Fibroblast of skin of right biceps (primary cell): ENCODE results near the gene ACRBP.
"Not testable (repeated sequence)": the region's sequence is repeated elsewhere in the genome, so short reads cannot be mapped to it uniquely, and the experiment has no call there.

ENCODE experiments used
- DNase-seq: peaks from one replicate; pipeline ENCODE4 v3.0.0-alpha.2; 2013

The ACRBP gene

DNA sequence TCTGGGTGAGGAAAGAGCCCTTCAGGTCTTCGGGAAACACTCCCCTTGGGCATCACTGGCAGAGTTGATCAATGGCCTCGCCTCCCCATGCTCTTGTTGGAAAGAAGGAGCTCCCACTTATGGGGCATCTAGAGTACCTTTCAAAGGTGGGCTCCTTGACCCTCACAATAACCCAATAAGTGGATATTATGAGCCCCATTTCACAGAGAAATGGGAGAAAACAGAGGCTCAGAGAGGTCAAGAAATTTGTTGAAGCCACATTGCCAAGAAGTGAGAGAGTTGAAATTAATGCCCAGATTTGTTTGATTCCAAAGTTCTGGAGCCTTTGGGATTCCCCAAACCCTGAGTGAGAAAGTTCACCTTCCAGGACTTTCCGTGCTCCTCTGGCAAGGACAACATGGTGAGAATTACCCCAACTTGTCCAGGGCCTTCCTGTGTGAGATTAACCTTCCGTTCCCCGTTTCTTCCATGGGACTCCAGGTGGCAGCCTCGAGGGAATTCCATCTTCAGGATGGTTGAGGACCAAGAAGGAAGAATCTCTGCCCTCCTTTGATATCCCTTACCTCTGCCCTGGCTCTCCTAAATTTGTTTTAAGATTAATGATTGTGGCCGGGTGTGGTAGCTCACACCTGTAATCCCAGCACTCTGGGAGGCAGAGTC is 32.6 kb downstream of the ACRBP start:
- DNase-seq = peak; percentile 35

DNA sequence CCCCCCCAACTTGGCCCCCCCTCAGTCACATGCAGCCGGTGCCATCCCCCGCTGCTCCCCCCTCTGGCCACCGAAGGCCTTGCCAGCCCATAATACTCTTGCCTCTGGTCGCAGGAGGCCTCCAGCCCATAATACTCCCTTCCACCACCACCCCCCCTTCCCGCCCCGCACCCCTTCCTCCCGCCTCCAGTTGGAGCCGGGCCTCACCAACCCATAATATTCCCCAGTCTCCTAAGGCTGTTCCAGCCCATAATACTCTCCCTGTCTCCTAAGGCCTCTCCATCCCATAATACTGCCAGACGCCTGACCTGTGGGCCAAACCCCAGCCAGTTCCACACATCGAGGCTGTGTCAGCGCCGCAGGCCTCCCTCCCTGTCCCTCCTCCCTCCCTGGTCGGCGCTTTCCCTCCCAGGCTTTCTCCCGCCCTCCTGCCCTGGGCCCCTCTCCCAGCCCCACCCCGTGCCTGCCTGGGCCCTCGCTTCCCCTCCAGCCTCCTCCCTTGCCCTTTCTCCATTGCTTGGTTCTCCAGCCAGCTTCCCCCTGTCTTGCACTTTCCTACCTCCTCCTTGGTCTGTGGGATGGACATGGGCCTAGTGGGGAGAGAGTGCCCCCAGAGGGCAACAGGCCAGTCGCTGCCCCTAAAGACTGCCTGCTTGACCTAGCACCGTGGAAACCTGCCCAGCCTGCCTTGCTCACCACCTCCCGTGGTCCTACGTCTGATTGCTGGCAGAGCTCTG is 33.3 kb downstream of the ACRBP start:
- peak; percentile 95 for DNase-seq

DNA sequence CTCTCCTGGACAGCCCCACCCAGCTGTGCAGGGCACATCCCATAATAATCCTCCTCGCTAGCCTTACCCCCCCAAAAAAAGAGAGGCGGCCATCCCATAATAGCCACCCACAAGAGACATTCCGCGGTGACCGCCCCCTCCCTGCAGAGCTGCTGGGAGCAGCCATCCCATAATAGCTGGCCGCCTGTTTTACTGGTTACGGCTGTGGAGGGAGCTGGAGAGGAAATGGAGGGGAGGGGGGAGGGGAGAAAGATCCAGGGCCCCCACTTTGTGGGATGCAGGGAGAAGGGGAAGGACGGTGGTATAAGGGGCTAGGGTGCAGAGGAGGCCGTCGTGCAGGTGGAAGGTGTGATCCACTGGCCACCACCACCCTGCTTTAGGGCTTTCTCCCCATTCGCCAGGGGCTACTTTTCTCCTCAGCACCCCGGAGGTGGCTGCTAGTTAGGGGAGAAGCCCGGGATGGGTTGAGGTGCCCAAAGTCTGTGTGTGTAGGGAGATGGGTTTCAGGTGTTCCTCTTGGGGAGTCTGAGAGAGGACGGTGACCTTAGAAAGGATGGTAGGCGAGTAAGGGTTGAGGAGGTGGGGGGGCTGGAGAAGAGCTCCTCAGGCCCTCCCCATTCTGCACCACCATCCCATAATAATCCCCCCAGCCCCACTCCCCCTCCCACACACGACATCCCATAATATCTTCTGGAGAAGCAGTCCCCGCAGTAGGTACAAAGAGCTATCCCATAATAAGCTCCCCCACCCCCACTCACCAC is 34.0 kb downstream of the ACRBP start:
- DNase-seq = peak; percentile 84

DNA sequence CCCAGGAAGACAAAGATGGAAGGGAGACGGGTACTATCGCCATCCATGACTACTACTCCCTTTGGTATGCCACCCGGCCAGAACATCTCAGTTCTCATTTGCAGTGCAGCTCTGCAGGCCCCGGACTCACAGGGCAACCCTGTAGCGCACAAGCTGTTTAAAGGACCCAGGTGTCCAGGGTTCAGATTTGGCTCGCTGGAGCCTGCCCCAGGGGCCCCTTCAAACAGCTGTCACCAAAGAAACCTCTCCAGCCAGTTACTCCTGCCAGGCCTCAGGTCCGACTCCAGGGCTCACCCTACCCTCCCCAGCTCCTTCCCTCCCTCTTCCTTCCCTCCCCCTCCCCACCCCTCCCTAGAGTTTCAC is 34.6 kb downstream of the ACRBP start:
- DNase-seq = no peak

DNA sequence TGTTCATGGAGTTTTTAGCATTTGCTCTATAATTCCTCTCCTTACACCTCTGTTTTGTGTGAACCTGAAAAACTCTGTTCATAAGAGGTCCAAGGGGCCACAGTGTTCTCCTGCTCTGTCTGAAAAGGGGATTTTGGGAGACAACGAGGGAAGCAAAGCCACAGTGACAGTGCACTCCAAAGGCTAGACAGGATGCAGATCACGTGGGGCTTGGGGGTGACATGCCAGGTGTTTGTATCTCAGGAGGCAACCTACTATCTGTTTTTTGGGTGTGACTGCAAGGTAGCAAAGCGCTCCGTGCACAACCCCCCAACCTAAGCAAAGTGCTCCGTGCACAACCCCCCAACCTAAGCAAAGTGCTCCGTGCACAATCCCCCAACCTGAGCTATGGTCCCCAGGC is 35.0 kb downstream of the ACRBP start:
- no peak for DNase-seq

DNA sequence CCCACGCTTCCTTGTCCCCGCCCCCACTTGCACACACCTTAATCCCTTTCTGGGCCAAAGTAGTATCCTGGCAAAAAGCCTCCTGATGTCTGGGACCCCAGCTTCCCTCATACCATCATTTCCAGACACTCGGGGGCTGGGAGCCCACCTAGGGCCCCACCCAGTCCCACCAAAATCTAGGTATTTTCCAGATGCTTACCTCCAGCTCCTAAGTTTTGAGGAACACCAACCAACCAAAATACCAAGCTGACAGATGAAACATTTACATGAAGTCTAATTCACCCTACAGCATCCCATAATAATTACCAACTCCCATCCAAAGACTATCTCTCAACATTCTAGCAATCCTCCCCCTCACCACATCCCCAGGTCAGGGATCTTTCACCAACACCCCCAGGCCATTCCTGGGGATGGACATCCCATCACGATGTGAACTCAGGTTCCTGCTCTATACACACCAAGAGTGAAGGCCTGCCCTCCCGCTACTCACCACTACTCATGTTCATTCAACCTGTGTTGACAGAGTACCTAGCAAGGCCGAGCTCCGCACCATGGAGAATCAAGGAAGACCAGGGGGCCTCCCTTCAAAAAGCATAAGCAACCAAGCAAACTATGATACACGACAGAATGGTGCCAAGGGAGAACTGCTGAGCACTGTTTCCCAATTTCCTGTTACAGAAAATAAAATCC is 38.5 kb downstream of the ACRBP start:
- no peak for DNase-seq

DNA sequence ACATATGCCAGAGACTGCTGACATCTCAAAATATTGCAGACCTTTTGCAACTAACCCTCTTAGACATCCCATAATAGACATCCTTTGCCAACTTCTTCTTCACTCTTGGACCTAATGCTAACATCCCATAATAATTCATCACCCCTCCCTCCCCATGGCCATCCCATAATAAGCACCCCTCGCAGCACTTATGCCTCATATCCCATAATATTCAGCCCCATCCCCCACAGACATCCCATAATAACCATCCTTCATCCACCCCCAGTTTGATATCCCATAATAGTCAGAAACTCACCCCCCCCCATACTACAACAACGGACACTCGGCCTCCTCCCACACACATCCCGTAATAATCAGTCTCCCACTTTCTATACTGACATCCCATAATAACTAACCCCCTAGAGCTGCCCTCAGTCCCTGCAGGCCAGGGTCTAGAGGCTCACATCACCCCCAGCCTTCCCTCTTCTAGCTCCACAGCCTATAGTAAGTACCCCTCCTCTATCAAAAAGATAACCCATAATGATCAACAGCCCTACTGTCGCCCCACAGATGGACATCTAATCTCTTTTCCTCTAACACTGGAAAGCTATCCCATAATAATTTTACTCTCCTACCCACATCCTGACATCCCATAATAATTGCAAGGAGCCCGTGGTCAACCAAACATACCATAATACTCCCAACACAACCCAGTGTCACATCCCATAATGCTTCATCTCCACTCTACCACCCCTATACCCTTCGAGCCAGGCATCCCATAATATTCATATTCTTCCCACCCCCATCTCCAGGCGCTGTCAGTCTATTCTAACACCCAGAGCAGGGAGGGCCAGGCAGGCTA is 39.3 kb downstream of the ACRBP start:
- peak; percentile 67 for DNase-seq

DNA sequence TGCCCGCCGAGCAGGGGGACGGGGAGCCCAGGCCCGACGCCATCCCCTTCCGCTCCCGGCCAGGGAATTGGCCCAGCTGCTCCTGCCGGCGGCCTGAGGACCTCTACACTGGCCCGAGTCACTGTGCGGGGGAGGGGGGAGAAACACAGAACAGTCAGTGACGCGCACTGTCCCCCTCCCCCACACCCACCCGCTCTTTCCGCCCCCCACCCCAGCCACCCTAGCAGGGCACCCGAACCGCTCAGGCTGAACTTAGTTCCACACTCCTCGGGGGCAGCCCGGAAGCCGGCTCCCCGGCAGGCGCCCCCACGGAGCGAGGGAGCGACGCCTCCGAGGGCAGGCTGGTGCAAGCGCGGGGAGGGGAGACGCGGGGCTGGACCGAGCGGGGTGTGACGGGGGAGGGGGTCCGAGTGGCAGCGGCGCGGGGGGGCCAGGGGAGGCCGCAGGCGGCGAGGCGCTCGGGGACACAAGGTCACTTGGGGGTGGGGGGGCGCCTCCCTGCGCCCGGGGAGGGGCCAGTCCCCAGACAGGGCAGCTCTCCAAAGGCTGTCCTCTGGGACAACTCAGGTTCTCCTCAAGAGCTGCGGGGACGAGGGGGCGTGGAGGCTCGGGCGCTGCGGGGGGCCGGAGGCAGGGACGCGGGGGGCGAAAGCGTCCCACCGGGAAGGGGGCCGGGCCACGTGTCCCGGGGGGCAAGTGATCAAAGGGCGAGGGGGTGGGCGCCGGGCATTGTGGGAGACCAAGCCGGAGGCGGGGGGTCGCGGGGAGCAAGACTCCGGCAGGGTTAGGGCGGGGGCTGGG is 40.7 kb downstream of the ACRBP start:
- peak; percentile 57 for DNase-seq

DNA sequence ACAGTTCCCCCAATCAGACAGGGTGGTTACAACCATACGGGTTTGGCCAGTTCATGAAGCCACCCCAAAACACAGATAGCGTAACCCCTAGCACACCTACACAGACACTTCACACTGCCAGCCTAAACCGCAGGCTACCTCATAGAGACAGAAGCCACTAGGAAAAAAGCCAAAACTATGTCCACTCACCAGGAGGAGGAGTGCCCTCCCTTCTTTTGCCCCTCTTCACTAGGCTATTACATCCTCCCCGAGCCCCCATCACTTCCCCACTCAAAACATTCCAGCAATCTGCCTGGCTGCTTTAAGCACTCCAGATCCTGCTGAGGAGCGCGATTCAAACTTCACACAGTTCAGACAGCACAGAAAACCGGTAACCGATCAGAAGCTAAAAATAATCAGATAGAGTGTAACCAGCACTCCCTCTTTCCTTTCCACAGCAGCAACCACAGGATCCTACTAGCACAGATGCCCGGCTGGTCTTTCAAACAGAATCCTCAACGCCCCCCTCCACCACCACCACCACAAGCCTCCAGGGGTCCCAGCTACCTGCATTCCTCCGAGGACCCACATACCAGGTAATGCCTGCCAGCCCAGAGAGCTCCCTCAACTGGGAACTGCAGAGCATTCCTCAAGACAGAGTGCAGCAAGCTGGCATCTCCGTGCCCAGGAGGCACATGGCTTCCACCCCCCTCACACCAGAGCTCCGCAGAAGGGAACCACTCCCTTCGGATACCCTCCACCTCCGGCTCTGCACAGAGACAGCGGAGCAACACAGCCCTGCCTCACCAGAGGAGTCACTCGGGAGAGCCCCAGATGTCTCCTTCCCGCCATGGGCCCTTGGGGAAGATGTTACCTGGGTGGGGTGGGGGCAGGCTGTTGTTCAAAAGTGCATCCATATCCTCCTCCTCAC is 41.6 kb downstream of the ACRBP start:
- DNase-seq = peak; percentile 38

DNA sequence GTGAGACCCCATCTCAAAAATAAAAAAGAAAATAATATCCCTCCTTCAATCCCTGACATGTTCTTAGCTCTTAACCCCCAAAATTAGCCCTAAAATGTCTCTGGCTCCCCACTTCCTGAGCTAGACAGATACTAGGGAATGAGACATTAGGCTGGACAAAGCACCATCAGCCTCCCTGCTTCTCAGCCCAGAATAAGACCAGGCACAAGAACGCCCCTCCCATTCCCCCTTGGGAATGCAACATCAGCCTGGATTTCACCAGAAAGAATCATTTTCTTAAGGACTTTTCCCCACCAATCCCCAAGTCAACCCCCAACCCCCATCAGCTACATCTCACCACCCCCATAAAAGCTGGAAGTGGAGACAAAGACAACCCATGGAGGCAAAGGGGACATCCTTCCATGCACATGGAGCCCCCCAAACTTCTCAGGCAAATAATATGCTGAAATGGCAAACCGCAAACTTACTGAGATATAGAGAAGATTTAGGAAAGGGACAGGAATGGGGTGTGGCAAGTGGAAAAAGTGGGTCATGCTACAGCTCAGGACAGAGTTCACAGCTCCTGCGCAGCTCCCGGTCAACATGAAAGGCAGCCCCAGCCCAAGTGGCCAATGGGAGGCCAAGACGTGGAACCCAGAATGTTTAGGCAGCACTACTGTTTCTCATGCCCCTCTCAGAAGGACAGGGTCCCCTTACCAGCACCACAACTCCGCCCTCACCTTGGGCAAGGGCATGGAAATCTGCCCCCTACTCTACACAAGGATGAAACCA is 42.8 kb downstream of the ACRBP start:
- peak; percentile 66 for DNase-seq

DNA sequence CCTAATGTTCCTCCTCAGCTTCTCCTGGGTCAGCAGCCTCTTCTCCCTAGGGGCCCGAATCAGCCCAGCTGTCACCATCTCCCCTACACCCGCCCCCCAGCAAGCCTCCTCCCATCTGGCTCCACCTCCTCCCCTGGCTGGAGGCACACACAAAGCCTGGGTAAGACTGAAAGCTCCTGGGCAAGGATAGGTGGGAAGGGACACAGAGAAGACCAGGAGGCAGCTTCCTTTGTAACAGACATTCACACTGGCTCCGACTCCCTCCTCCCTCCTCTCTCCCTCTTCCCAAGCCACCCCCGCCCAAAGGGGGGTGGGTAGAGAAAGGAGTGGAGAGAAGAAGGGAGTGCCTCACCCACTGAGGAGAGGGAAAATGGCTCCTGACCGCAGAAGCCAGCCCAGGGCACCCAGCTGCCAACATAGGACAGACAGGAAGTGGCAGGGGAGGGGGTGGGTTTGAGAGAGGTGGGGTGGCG is 44.1 kb downstream of the ACRBP start:
- peak; percentile 53 for DNase-seq

DNA sequence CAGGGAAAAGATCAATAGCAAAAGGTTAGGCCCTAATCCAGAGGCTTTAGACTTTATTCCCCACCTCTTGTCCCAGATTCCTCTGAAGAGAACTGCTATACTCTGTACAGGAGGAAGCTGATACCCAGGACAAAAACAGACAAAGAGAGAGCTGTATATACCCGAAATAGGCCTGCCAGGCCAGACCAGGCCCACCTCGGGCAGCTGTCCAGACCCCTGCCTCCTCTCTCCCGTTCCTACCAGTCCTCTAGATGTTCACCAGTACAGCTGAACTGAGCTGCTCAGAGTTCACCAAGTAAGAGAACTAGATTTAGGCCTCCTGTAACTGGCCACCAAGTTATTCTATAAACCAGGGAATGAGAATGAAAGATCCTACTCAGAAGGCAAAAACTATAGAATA is 44.7 kb downstream of the ACRBP start:
- DNase-seq = no peak

DNA sequence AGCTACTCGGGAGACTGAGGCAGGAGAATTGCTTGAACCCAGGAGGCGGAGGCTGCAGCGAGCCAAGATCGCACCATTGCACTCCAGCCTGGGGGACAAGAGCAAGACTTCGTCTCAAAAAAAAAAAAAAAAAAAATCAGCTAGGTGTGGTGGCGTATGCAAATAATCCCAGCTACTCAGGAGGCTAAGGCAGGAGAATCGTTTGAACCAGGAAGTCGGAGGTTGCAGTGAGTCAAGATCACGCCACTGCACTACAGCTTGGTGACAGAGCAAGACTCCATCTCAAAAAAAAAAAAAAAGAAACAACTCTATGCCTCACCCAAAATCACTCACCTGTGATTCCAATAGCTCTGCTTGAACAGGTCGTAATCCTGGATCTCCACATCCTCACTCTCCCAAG is 51.6 kb downstream of the ACRBP start:
- not testable (repeated sequence) for DNase-seq

DNA sequence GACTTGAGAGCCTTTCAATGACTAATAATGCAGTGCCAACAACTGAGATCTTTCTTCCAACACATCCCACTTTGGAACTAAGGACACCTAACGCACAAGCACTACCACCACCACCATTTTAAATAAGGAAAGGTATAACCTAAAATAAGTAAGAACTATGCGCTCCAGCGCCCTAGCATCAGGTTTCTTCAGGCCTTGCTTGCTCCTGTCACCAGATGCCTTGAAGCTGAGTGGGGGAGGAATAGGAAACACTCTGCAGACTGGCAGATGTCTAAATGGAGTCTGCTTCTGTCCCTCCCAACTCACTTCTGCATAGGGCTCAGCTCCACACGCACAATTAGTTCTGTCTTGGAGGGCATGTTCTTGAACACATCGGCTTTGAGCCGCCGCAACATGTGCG is 55.1 kb downstream of the ACRBP start:
- DNase-seq = no peak
